Stimulated activated CD8-positive, alpha-beta memory T cell treated with anti-CD3 and anti-CD28 coated beads, Interleukin-12 subunit alpha, Interleukin-12 subunit beta, amount 100 ng/mL, for 1 hour (primary cell): ENCODE data around the gene ADIPOR2.

Experiments used
- DNase-seq: peaks from one replicate; pipeline ENCODE4 v3.0.0-alpha.2; 2020; ENCODE audit warnings: low read depth

Gene ADIPOR2

GRCh38 chr12:1832801-1833595 is 142.1 kb downstream of the ADIPOR2 start:
- no peak for DNase-seq

GRCh38 chr12:1833596-1834028 is 142.7 kb downstream of the ADIPOR2 start:
- no peak for DNase-seq

DNA sequence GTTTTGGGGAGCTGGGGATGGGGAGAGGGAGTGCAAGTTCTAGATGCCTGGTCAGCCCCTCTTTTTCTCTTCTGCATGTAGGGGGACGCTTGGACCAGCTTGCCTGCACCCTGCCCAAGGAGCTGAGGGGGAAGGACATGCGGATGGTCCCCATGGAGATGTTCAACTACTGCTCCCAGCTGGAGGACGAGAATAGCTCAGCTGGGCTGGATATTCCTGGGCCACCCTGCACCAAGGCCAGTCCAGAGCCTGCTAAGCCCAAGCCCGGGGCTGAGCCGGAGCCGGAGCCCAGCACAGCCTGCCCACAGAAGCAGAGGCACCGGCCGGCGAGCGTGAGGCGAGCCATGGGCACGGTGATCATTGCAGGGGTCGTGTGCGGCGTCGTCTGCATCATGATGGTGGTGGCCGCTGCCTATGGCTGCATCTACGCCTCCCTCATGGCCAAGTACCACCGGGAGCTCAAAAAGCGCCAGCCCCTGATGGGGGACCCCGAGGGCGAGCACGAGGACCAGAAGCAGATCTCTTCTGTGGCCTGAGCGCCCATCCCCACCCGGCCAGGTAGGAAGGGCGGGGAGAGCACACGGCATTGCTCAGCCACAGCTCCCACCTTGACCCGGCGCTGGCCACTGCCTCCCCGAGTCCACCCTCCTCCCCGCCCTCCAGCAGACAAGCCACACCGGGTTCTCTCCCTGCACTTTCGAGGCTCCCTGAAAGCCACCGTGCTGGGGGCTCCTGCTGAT is 143.5 kb downstream of the ADIPOR2 start:
- DNase-seq = no peak

GRCh38 chr12:1835211-1836131 is 144.6 kb downstream of the ADIPOR2 start:
- DNase-seq = no peak

DNA sequence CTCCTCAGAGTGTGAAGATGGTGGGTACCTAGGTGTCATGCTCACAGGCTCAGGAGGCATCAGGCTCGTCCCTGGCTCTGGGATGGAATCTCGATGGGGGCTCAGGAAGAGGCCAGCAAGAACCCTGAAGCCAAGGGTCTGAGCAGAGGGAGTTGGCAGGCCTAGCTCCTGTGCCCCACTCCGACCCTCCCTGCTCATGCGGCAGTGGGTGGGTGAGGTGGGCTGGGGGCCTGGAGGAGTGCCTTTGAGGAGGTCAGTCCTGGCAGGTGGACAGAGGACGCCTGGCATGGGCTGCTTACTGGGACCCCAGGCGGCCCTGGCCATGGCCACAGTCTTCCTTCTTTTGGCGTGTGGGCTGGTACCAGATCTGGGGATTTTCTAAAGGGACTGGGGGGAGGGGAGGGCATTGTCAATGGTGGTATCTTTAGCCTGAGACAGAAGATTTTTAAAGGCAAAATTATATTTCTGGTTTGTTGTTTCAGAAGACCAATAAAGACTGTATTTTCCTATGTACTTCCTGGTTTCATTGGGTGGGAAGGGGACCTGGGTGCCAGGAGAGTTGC is 145.5 kb downstream of the ADIPOR2 start:
- DNase-seq = no peak

DNA sequence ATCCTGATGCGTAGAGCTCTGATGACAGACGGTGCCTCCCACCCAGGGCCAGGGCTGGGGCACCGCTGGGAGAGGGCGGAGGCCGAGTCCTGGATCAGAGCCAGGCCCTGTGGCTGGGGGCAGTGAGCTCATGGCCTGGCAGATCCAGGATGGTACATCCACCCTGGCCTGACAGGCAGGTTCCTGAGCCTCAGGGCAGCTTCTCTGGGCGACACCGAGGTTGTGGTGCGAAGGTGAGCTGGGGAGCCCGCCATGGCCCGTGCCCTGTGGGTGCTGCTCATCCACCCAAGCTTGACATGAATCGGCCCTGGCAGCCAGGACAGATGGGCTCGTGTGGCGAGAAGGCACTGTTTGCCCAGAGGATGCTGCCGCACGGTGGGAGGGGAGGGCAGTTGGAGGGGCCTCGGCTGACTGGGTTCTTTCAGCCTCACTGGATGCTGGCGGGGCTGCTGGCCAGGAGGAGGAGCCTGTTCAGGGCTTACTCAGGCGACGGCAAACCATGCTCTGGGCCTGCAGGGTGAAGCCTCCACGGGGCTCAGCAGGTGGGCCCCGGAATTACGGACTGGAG is 146.1 kb downstream of the ADIPOR2 start:
- no peak for DNase-seq

GRCh38 chr12:1837541-1838204 is 146.8 kb downstream of the ADIPOR2 start:
- DNase-seq = no peak
